ENCODE results near the gene S100A16. TPM values are rescaled to one million over a fixed set of nuclear protein-coding genes. Genes with fewer than 3 reads are reported as not detected.

Gene S100A16
- total RNA-seq, 1 donor from 2014 or later, result 259 TPM

GRCh38 chr1:153639280-153639679, 26.3 kb upstream of the S100A16 start:
- Histone ChIP-seq H3K9me3 (no peaks in the 10 kb centered on the region), H3K4me1 (peaks cover 59% of the 10 kb centered on the region), H3K36me3 (peaks cover 0 to 81% of the 10 kb centered on the region in 2 donors), H3K4me3 (no peak overlapping the region), H3K27me3 (no peaks in the 10 kb centered on the region), H3K27ac (no peak overlapping the region)
- DNase-seq (ENCODE audit: extremely low spot score in 2 of 2), result no peak
- TF ChIP-seq POLR2A (IDR thresholded peaks at IDR 0.05), result no peak
- TF ChIP-seq, protein P1, sequence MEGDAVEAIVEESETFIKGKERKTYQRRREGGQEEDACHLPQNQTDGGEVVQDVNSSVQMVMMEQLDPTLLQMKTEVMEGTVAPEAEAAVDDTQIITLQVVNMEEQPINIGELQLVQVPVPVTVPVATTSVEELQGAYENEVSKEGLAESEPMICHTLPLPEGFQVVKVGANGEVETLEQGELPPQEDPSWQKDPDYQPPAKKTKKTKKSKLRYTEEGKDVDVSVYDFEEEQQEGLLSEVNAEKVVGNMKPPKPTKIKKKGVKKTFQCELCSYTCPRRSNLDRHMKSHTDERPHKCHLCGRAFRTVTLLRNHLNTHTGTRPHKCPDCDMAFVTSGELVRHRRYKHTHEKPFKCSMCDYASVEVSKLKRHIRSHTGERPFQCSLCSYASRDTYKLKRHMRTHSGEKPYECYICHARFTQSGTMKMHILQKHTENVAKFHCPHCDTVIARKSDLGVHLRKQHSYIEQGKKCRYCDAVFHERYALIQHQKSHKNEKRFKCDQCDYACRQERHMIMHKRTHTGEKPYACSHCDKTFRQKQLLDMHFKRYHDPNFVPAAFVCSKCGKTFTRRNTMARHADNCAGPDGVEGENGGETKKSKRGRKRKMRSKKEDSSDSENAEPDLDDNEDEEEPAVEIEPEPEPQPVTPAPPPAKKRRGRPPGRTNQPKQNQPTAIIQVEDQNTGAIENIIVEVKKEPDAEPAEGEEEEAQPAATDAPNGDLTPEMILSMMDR (IDR thresholded peaks at IDR 0.05), result no peak
- intact Hi-C loops (cut with DNase I), result no loop called here

DNA sequence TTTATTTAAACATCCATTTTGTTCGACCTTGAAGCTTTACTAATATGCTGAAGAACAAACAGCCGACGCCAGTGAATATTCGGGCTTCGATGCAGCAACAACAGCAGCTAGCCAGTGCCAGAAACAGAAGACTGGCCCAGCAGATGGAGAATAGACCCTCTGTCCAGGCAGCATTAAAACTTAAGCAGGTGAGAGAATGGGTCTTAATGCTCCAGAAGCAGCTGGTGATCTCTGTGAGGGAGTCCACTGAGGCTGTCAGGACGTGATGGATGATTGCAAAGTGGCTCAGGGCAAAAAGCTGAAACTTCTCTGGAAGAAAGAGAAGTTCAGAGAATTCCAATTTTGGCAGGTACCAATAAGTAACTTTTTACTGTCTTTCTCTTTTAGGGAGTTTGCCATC, 25.3 kb upstream of the S100A16 start:
- H3K4me1 ChIP-seq, result peaks cover 56% of the 10 kb centered on the region
- DNase-seq (ENCODE audit: extremely low spot score in 2 of 2), result no peak
- TF ChIP-seq, protein P1 (IDR thresholded peaks at IDR 0.05), result no peak
- TF ChIP-seq POLR2A (IDR thresholded peaks at IDR 0.05) (no peak), POLR2AphosphoS5 (IDR thresholded peaks at IDR 0.05; ENCODE audit: insufficient read depth in 1 of 2, low read depth in 1 of 2) (no peak)
- intact Hi-C loops (cut with DNase I), result no loop called here
- no peaks in the 10 kb centered on the region for H3K27me3 ChIP-seq
- H3K9me3 ChIP-seq, result no peaks in the 10 kb centered on the region
- H3K27ac ChIP-seq, result no peak overlapping the region
- peaks cover 0 to 72% of the 10 kb centered on the region in 2 donors for H3K36me3 ChIP-seq
- H3K4me3 ChIP-seq, result no peak overlapping the region

GRCh38 chr1:153636312-153636711, 23.4 kb upstream of the S100A16 start:
- H3K27ac ChIP-seq, result no peak overlapping the region
- peaks cover 0 to 52% of the 10 kb centered on the region in 2 donors for H3K36me3 ChIP-seq
- no peaks in the 10 kb centered on the region for H3K27me3 ChIP-seq
- DNase-seq (ENCODE audit: extremely low spot score in 2 of 2), result no peak
- intact Hi-C loops (cut with DNase I), result no loop called here
- peaks cover 52% of the 10 kb centered on the region for H3K4me1 ChIP-seq
- H3K4me3 ChIP-seq, result no peak overlapping the region
- TF ChIP-seq, protein P1 (IDR thresholded peaks at IDR 0.05), result no peak
- TF ChIP-seq POLR2AphosphoS5 (IDR thresholded peaks at IDR 0.05; ENCODE audit: insufficient read depth in 1 of 2, low read depth in 1 of 2), result no peak
- no peak for TF ChIP-seq POLR2A (IDR thresholded peaks at IDR 0.05)
- H3K9me3 ChIP-seq, result no peaks in the 10 kb centered on the region

DNA sequence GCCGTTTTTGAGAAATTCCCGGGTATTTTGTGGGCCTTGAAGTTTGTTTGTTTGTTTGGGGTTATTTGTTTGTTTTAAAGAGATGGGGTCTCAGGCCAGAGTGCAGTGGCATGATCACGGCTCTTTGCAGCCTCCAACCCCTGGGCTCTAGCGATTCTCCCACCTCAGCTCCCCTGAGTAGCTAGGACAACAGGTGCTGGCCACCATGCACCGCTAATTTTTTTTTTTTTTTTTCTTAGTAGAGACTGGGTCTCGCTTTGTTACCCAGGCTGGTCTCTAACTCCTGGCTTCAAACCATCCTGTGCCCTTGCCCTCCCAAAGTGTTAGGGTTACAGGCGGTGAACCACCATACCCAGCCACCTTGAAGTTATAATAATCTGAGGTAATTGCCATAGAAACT, 22.9 kb upstream of the S100A16 start:
- H3K27me3 ChIP-seq, result no peaks in the 10 kb centered on the region
- peaks cover 49% of the 10 kb centered on the region for H3K4me1 ChIP-seq
- DNase-seq (ENCODE audit: extremely low spot score in 2 of 2), result no peak
- H3K9me3 ChIP-seq, result no peaks in the 10 kb centered on the region
- H3K36me3 ChIP-seq, result peaks cover 0 to 48% of the 10 kb centered on the region in 2 donors
- intact Hi-C loops (cut with DNase I), result no loop called here
- TF ChIP-seq POLR2AphosphoS5 (IDR thresholded peaks at IDR 0.05; ENCODE audit: insufficient read depth in 1 of 2, low read depth in 1 of 2), result no peak
- no peak for TF ChIP-seq POLR2A (IDR thresholded peaks at IDR 0.05)
- TF ChIP-seq, protein P1 (IDR thresholded peaks at IDR 0.05), result no peak
- no peak overlapping the region for H3K27ac ChIP-seq
- H3K4me3 ChIP-seq, result peak overlapping the region in 1 of 2 donors; percentile 95

GRCh38 chr1:153633754-153634665, 21.1 kb upstream of the S100A16 start, which contains the start of gene CHTOP:
CHTOP (plus strand) TSS chr1:153634066; CDS start chr1:153636589, 2,523 bp downstream.
- no peaks in the 10 kb centered on the region for H3K27me3 ChIP-seq
- peak within 1 kb of the TSS; percentile 91 to 95 for H3K4me3 ChIP-seq
- H3K9me3 ChIP-seq, result no peaks in the 10 kb centered on the region
- peaks cover 49% of the 10 kb centered on the region for H3K4me1 ChIP-seq
- H3K36me3 ChIP-seq, result peaks cover 0 to 29% of the 10 kb centered on the region in 2 donors
- TF ChIP-seq, protein P1 (IDR thresholded peaks at IDR 0.05), result peak in 1 of 3 experiments; percentile 27
- TF ChIP-seq POLR2AphosphoS5 (IDR thresholded peaks at IDR 0.05; ENCODE audit: insufficient read depth in 1 of 2, low read depth in 1 of 2) (peak; percentile 96 to 97), POLR2A (IDR thresholded peaks at IDR 0.05) (peak in 1 of 2 donors; percentile 85)
- peak within 1 kb of the TSS; percentile 100 for H3K27ac ChIP-seq
- intact Hi-C loops (cut with DNase I), result no loop called here
- DNase-seq (ENCODE audit: extremely low spot score in 2 of 2), result peak in 1 of 2 donors; percentile 99
